ENCODE measurements around the gene ECT2L. TPM values are rescaled to one million over a fixed set of nuclear protein-coding genes. Genes with fewer than 3 reads are reported as not detected.
A peak's percentile ranks its signal among the peaks of the same experiment; 100 is the strongest.

Gene ECT2L
- total and polyA plus RNA-seq, 2 of the 4 experiments (the other 2 are of a cell fraction): not detected

DNA sequence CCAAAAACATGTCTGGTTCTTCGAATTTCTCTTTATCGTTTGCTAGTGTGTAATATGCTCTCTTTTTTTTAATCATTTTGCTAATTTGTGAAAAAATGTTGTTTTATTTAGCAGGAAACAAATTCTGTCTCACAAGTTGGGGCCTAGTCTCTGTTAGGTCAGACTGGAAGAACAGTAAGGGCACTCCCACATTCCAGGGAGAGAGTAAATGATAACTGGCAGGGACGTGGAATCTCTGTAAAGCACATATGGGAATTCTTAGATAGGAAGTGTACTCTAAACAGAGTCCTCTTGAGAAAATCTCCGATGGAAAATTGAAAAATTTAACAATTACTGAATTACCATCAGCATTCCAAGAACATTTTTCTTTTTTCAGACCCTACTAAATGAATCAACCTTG, 38.8 kb upstream of the ECT2L start:
- H3K79me1 ChIP-seq (ENCODE audit: low read depth in 1 of 2, low read length in 2 of 2): no peaks in the 10 kb centered on the region
- no peak overlapping the region for H3K27ac ChIP-seq (ENCODE audit: insufficient read depth, low read length)
- no peak overlapping the region for H3K14ac ChIP-seq (replicated peaks; ENCODE audit: low read depth, low read length)
- no peak overlapping the region for H3K56ac ChIP-seq (ENCODE audit: extremely low read depth, insufficient read depth, low read length)
- no peak overlapping the region for H2AK9ac ChIP-seq (replicated peaks; ENCODE audit: low read depth, low read length, poor library complexity)
- H4K91ac ChIP-seq (ENCODE audit: insufficient read depth, low read depth, low read length): no peak overlapping the region
- no peaks in the 10 kb centered on the region for H3K9me1 ChIP-seq (ENCODE audit: insufficient read depth, low read length)
- no TSS peak for BruUV-seq (replicated peaks)
- H2BK120ac ChIP-seq (ENCODE audit: low read depth, low read length): no peak overlapping the region
- dilution Hi-C loops (cut with HindIII; ENCODE audit: low sequenced_read_pairs, unreplicated experiment): no loop called here
- H2AFZ ChIP-seq (replicated peaks; ENCODE audit: low read length, poor library complexity): no peak overlapping the region
- no peaks in the 10 kb centered on the region for H3K36me3 ChIP-seq (ENCODE audit: control insufficient read depth, insufficient read depth, low read length)
- H2BK20ac ChIP-seq (ENCODE audit: low read depth, low read length): no peak overlapping the region
- no peaks in the 10 kb centered on the region for H3K27me3 ChIP-seq (ENCODE audit: control insufficient read depth, insufficient read depth, low read length)
- intact Hi-C loops (cut with micrococcal nuclease): no loop called here
- H3K23ac ChIP-seq (ENCODE audit: low read depth, low read length): no peak overlapping the region
- H3K18ac ChIP-seq (ENCODE audit: low read depth, low read length): no peak overlapping the region; the same call in 1 of the 2 replicates
- H2BK5ac ChIP-seq (ENCODE audit: low read depth, low read length, poor library complexity, severe bottlenecking): no peak overlapping the region
- no peak overlapping the region for H2BK15ac ChIP-seq (ENCODE audit: low read depth, low read length)
- H3K4me2 ChIP-seq (ENCODE audit: low read depth, low read length): no peak overlapping the region
- no peak overlapping the region for H3K4ac ChIP-seq (ENCODE audit: low read depth, low read length)
- WGBS, 2 experiments (ENCODE audit: extremely low coverage in 2 of 2, insufficient read length in 1 of 2): no CpG with 5 or more reads among the region's 4 CpGs
- H3K9me3 ChIP-seq (ENCODE audit: control insufficient read depth, insufficient read depth, low read length): no peaks in the 10 kb centered on the region
- 0 out of 4 replicates have a peak overlapping the region, but pooled peaks of 1 of the 2 experiments have one; percentile 58 for H4K8ac ChIP-seq (ENCODE audit: low read depth in 2 of 2, low read length in 2 of 2)
- H3K4me3 ChIP-seq (ENCODE audit: insufficient read depth, low read depth, low read length): no peak overlapping the region
- ChIA-PET POLR2A (ENCODE audit: unreplicated experiment) (no interaction called here), CTCF (no interaction called here)
- no peak overlapping the region for H2AK5ac ChIP-seq (ENCODE audit: low read depth, low read length)
- no peak overlapping the region; the same call in 1 of the 2 replicates for H4K5ac ChIP-seq (ENCODE audit: low read depth, low read length)
- H3K4me1 ChIP-seq (ENCODE audit: control insufficient read depth, insufficient read depth, low read length): no peaks in the 10 kb centered on the region
- DNase-seq (no peak), ATAC-seq (ENCODE audit: low read depth) (peak; percentile 65)
- in situ Hi-C loops (cut with MboI; ENCODE audit: low sequenced_read_pairs): no loop called here
- TF ChIP-seq FOS (IDR thresholded peaks at IDR 0.05; ENCODE audit: low read depth, low read length) (no peak), NFE2L2 (IDR thresholded peaks at IDR 0.05; ENCODE audit: low read depth, low read length) (no peak)
- no peaks in the 10 kb centered on the region for H4K20me1 ChIP-seq (ENCODE audit: insufficient read depth, low read length)
- H3K9ac ChIP-seq (ENCODE audit: low read depth, low read length): no peak overlapping the region
